Measurements from ENCODE around the gene HYAL2. TPM values are rescaled to one million over a fixed set of nuclear protein-coding genes. Genes with fewer than 3 reads are reported as not detected.

HYAL2 gene
- total and polyA plus RNA-seq, 2 of the 8 experiments (the other 6 are each of a cell fraction or from before 2014, with no cell fraction given), result 51.9 to 176 TPM

- TF ChIP-seq PHF8 (conservative IDR thresholded peaks at IDR 0.05; ENCODE audit: low read depth, low read length) (no peak), POU5F1 (IDR thresholded peaks at IDR 0.05; ENCODE audit: low read depth, low read length) (no peak), EP300 (IDR thresholded peaks at IDR 0.05; ENCODE audit: borderline replicate concordance in 1 of 2, low read depth in 2 of 2, low read length in 2 of 2) (no peak), ZNF274 (IDR thresholded peaks at IDR 0.05; ENCODE audit: borderline replicate concordance, extremely low read depth, low read length) (no peak), JUND (IDR thresholded peaks at IDR 0.05; ENCODE audit: low read length) (no peak)
These were observed 35.9 kb upstream of the HYAL2 start (continued) for GRCh38 chr3:50358355-50358910.
